ENCODE results near the gene RBP3.
A peak's percentile ranks its signal among the peaks of the same experiment; 100 is the strongest.

RBP3 gene

DNA sequence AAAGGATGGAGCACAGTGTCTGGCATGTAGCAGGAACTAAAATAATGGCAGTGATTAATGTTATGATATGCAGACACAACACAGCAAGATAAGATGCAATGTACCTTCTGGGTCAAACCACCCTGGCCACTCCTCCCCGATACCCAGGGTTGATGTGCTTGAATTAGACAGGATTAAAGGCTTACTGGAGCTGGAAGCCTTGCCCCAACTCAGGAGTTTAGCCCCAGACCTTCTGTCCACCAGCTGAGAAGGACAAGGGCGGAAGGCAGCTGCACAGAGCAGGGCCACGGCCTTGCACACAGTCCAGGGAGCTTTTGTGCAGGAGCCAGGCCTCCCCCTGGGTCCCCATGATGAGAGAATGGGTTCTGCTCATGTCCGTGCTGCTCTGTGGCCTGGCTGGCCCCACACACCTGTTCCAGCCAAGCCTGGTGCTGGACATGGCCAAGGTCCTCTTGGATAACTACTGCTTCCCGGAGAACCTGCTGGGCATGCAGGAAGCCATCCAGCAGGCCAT, at the start of gene RBP3:
Gene RBP3, plus strand, starts transcription at position 226 of the 514 bp plus-strand sequence. Its CDS starts 122 bp downstream, at position 348.
- DNase-seq = no peak

DNA sequence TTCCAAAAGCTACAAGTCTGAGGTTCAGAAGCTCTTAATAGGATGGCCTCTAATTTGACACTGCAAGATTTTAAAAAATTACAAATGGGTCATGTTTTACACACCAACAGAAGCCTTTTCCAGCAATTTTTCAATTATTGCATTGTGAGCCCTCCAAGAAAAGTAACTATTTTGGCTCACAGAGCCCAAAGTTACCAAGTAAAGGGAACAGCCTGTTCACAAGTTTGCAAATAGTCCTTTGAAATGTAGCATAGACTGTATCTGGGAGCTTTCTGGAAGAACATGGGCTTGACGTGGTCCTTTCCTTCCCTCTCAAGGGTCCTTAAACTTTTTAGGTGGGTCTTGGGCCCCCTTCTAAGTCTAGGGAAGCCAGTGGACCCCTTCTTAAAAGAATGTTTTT, 49.4 kb upstream of the RBP3 start:
- no peak for DNase-seq

DNA sequence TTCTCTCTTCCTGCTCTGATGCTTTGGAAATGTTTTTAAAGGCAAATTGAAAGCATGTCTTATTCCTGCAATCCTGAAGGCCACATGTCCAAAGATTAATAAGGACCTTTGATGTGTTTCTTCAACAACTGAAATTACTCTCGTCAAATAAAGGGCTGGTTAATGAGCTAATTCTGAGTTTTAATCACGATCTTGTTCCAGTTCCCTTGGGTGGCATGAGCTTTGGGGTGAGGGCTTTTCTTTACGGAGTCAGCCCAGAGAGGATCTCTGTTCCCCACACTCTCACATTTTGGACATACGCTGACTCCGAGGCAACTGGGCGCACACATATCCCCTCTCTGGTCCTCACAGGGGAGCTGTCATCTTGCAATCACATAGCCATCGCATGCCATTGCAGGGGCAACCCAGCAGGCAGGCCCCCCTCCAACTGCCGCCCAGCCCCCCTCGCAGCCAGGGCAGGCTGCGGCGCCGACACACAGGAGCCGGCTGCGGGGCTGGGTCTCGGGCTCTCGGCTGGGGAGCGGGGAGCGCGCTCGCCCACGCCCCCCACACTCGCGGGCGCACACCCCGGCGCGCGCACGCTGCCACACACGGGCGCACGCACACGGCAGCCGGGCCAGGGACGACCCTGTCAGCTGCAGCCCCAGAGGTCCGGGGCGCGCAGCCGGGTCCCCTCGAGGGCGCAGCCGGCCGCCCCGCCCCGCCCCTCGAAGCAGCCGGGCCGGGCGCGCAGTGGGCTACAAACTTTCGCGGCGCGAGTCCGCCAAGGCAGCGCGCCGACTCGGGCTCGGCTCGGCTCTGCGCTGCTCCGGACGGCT, 48.3 kb upstream of the RBP3 start, which contains the start of gene GDF10:
Gene GDF10, plus strand, starts transcription at position 587 of the 818 bp plus-strand sequence. CDS start 455 bp downstream, outside the sequence.
- DNase-seq = no peak

- no peak for DNase-seq
Observed at GRCh38 chr10:47300429-47300931, 47.7 kb upstream of the RBP3 start.

- DNase-seq = no peak
Observed at GRCh38 chr10:47301833-47302232, 46.3 kb upstream of the RBP3 start.

DNA sequence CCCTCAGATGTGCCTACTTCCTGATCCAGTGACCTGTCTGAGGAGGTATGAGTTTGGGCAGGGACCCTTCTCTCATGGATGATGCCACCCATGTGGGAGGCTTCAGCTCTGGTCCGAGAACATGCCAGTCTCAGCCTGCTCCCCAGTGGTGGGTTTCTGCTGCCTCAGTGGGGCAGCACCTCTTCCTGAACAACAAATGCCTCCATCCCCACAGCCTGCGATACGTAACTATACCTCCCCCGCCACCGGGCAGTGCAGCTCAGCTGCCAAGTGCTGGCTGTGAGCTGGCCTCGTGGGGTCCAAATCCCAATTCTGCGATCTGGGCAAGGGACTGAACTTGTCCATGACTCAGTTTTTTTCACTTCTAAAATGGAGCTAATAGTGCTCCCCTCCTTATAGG, 45.1 kb upstream of the RBP3 start:
- DNase-seq = no peak

DNA sequence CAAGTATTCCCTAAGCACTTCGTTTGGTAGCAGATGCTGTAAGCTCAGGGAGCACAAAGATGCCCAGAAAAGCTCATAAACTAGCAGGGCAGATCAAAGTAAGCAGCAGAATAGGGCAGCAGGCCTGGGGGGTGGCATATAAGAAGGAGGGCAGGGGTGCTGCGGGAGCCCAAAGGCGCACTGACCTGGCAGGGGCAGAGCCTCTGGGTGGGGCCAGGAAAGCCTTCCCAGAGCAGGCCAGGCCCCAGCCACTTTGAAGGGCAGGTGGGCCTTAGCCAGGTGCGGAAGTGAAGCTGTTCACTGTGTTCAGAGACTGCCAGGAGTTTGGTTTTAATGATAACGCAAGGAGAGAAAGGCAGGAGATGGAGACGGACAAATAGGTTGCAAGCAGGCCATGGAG, 44.3 kb upstream of the RBP3 start:
- DNase-seq = no peak

DNA sequence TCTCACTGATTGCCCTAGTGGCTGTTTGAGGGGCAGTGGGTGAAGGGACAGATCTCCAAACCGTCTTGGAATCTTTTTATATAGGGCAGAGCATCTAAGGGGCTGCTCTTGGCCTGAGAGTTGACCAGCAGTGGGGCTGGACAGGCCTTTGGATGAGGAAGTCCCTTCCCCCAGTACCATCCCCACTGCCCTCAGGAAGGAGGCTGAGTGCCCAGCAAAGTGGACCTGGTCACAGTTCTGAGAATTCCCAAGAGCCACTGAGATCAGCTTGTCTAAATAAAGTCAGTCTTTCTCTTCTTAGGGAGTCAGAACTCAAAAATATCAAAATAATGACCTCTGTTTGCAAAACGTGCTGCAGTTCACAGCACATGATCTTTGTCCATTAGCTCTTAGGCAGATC, 42.6 kb upstream of the RBP3 start:
- no peak for DNase-seq

- DNase-seq = no peak
Observed at GRCh38 chr10:47306387-47307210, 41.6 kb upstream of the RBP3 start.

GRCh38 chr10:47307381-47307780, 40.8 kb upstream of the RBP3 start:
- no peak for DNase-seq

GRCh38 chr10:47308775-47309174, 39.4 kb upstream of the RBP3 start:
- no peak for DNase-seq

- no peak for DNase-seq
Observed at GRCh38 chr10:47309408-47310089, 38.6 kb upstream of the RBP3 start.

- no peak for DNase-seq
Observed at GRCh38 chr10:47310090-47310505, 38.1 kb upstream of the RBP3 start.

DNA sequence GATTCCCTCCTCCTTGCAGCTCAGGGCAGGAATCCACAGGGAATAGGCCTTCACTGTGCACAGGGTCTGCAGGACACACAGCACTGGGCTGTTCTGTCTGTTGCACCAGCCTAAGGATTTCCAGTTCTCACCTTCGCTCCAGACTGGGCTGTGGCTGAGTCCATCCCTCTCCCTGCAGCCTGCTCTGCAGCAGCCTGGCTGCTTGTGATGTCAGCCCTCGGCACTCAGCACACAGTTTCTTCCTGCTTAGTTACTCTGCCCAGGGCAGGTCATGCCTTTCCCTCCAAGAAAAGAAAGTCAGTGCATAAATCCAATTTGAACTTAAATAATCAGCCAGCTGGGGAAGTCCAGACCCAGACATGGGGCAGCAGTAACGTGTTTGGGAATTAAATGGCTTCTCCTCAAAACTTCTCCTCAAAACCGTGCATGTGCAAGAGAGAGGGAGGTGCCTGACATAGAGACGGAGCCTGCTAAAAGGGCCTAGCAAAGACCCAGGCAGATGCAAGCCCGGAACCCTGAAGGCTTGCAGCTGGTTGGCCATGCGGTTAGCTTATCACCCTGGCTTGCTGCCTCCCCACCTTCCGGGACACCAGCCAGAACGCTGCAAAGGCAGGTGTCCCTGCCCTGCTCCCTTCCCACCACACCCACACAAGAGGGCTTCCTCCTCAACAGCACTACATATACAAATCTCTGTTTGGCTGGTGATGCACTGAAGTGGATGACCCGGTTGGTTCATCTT, 36.8 kb upstream of the RBP3 start:
- no peak for DNase-seq

- peak; percentile 79 for DNase-seq
Observed at GRCh38 chr10:47311932-47312662, 36.1 kb upstream of the RBP3 start.

GRCh38 chr10:47312663-47312995, 35.5 kb upstream of the RBP3 start:
- DNase-seq = no peak

- no peak for DNase-seq
Observed at GRCh38 chr10:47314416-47314970, 33.7 kb upstream of the RBP3 start.

- DNase-seq = no peak
Observed at GRCh38 chr10:47315421-47315820, 32.7 kb upstream of the RBP3 start.

- DNase-seq = no peak
Observed at GRCh38 chr10:47316131-47316530, 32.0 kb upstream of the RBP3 start.

DNA sequence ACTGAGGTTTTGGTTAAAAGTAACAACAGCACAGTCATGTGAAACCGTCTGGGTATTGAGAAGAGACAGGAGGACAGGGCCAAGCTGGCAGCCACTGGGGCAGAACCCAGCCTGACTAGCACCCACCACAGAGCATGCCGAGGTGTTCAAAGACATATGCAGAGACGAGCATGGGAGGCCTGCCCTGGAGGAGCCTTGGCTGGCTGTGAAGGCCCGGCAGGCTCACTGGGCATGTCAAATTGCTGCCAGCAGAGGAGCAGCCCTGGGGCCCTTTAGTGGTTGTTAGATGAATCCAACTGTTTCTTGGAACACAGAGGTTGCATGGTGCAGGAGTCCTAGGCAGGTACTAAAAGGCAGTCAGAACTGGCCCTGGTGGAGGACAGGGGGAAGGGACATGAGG, 30.9 kb upstream of the RBP3 start:
- no peak for DNase-seq

GRCh38 chr10:47318706-47319105, 29.5 kb upstream of the RBP3 start:
- DNase-seq = no peak

Measured in activated CD4-positive, CD25-positive, alpha-beta regulatory T cell treated with anti-CD3 and anti-CD28 coated beads, Interleukin-2, amount 50 U/mL, for 72 hours (primary cell).